H7 (cell line): Measurements from ENCODE around the gene MET. TPM values are rescaled to one million over a fixed set of nuclear protein-coding genes. Genes with fewer than 3 reads are reported as not detected.
A peak's percentile ranks its signal among the peaks of the same experiment; 100 is the strongest.
"Not testable (repeated sequence)": the region's sequence is repeated elsewhere in the genome, so short reads cannot be mapped to it uniquely, and the experiment has no call there.

Experiments used
- DNase-seq: peaks from one replicate; pipeline ENCODE4 v3.0.0; 2012
- H3K27me3 ChIP-seq: 2 replicates; pipeline ENCODE4 v1.6.0; 2011; ENCODE audit warnings: mild to moderate bottlenecking, low read length; ENCODE audit not compliant: control insufficient read depth, insufficient read depth
- H3K36me3 ChIP-seq: replicated peaks from 2 replicates; pipeline ENCODE4 v1.5.1; 2011; ENCODE audit warnings: low read length; ENCODE audit not compliant: control insufficient read depth, insufficient read depth
- H3K4me3 ChIP-seq: 2 replicates; pipeline ENCODE4 v1.5.1; 2011; ENCODE audit warnings: low read depth, mild to moderate bottlenecking, control low read depth, low read length, moderate library complexity; ENCODE audit not compliant: insufficient read depth
- total RNA-seq: library from RNA; depleted of rRNA; stranded (reverse); fragments of >200 nt; shearing (Covaris generic); gene quantifications from 2 replicates; pipeline ENCODE4 v1.2.3, GENCODE V29; 2014

MET gene
- total RNA-seq, 1 experiment from 2014 or later: 14.6 TPM

DNA sequence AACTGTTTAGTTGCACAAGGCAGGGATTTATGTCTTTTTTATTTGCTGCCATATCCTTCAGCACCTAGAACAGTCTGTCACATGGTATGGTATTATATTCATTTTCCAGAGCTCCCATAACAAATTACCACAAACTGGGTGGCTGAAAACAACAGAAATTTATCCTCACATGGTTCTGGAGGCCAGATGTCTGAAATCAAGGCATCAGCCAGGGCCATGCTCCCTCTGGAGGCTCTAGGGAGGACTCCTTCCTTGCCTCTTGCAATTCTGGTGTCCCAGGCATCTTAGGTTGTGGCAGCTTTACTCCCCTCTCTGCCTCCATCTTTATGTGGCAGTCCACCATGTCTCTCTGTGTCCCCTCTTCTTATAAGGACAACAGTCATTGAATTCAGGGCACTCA lies 43.1 kb downstream of the MET start:
- Histone ChIP-seq H3K36me3 (no peaks in the 10 kb centered on the region), H3K27me3 (no peaks in the 10 kb centered on the region), H3K4me3 (no peak overlapping the region)
- DNase-seq: no peak

DNA sequence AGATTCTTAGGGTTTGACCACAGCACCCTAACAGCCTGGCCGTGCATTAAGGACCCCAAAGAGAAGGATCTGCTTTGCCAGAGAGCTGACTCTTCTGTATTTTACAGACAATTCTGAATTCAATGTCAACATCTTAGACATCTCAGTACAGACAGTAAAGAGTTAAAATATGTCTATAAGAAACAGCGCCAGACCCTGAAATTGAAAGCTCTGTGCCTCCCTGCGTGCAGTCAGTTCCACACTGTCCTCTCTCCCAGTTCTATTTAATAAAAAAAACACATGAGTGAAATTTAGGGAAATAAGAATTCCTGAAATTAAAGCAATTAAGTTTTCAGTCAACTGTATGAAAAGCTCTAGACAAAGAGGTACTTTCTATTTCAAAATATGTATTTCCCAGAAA lies 45.1 kb downstream of the MET start:
- no peaks in the 10 kb centered on the region for H3K27me3 ChIP-seq
- H3K36me3 ChIP-seq: no peaks in the 10 kb centered on the region
- DNase-seq: no peak
- H3K4me3 ChIP-seq: no peak overlapping the region

DNA sequence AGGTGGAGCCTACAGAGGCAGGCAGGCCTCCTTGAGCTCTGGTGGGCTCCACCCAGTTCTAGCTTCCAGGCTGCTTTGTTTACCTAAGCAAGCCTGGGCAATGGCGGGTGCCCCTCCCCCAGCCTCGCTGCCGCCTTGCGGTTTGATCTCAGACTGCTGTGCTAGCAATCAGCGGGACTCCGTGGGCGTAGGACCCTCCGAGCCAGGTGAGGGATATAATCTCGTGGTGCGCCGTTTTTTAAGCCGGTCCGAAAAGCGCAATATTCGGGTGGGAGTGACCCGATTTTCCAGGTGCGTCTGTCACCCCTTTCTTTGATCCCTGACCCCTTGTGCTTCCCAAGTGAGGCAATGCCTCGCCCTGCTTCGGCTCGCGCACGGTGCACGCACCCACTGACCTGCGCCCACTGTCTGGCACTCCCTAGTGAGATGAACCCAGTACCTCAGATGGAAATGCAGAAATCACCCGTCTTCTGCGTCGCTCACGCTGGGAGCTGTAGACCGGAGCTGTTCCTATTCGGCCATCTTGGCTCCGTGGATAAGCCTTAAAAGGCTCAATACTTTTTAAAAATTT lies 52.0 kb downstream of the MET start:
- not testable (repeated sequence) for H3K36me3 ChIP-seq, DNase-seq, H3K27me3 ChIP-seq
- peak overlapping the region; percentile 23 for H3K4me3 ChIP-seq

DNA sequence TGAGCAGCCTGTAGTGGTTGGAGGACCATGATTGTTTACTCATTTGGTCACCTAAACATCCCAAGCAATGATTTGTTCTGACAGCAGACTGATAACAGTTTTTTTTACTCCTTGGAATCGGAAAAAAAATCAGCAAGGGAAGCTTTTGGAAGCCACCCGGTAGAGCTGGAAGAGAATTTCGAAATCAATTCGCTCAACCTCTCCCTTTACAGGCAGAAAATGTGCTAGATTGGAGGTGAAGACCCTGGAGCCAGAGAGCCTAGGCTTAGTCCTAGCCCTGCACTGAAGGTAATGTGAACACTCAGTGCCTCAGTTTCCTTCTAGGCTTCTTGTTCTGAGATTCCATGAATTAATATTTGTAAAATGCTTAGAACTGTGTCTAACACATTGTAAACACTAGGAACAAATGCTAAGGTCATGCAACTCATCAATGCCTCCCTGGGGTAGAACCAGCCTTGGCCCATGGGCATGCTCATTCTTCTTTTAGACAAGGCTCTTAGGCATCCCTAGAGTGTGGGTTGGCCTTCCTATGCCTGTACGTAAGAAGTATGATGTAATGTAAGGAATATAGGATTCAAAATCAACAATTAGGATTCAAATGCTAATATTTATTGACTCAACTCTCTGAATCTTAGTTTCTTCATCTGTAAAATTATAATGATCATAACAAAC lies 52.7 kb downstream of the MET start:
- Histone ChIP-seq H3K36me3 (no peaks in the 10 kb centered on the region), H3K27me3 (no peaks in the 10 kb centered on the region), H3K4me3 (no peak overlapping the region; the same call in 1 of the 2 replicates)
- no peak for DNase-seq

GRCh38 chr7:116726149-116726548 lies 54.2 kb downstream of the MET start:
- Histone ChIP-seq H3K36me3 (no peaks in the 10 kb centered on the region), H3K4me3 (no peak overlapping the region), H3K27me3 (no peaks in the 10 kb centered on the region)
- DNase-seq: no peak

GRCh38 chr7:116726713-116727431 lies 54.9 kb downstream of the MET start:
- H3K36me3 ChIP-seq: no peaks in the 10 kb centered on the region
- no peak for DNase-seq
- no peaks in the 10 kb centered on the region for H3K27me3 ChIP-seq
- no peak overlapping the region for H3K4me3 ChIP-seq

DNA sequence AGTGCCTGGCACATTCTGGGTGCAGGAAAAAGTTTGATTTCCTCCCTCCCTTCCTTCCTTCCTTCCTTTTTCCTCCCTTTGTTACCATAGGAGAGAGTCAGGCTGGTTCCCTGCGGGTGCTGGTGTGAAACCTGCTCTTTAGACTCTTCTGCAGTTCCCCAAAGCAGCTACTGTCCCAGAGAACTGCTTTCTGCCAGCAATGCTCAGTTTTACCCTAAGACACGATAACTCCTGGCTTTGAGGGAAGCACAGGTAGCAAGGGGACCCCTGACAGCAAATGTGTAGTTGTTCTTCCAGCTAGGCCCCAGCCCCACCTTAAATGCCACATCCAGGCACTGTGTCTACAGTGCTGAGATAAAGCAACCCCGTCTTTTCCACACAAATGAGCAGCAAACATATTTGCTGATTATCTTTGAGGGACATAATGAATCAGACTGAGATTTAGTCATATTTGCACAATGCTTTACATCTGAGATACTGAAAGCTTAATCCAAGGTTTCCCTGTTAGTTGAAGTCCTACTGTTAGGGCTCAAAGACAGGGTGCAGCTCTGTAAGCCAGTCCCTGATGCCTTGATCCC lies 55.5 kb downstream of the MET start:
- Histone ChIP-seq H3K4me3 (no peak overlapping the region), H3K27me3 (no peaks in the 10 kb centered on the region), H3K36me3 (no peaks in the 10 kb centered on the region)
- DNase-seq: no peak

DNA sequence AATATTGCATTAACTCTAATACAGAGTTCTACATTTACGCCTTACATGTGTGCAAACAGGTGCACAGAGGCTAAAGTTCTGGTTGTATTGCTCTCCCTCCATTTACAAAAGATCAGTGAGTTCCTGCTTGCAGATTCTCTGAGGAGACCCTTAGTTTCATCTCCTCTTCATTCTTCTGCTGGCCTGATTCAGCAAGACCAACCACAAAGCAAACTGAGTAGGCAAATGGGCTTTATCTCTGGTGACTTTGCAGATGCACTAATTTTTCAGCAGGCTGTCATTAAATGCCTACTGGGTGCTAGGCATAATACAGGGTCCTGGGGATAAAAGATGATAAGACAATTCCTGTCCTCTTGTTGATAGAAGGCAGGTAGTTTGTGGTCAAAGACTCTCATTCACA lies 56.4 kb downstream of the MET start:
- Histone ChIP-seq H3K4me3 (no peak overlapping the region), H3K27me3 (no peaks in the 10 kb centered on the region), H3K36me3 (no peaks in the 10 kb centered on the region)
- no peak for DNase-seq

- no peak for DNase-seq
- no peaks in the 10 kb centered on the region for H3K36me3 ChIP-seq
- no peaks in the 10 kb centered on the region for H3K27me3 ChIP-seq
- H3K4me3 ChIP-seq: no peak overlapping the region
Measured at GRCh38 chr7:116730097-116731022, 58.4 kb downstream of the MET start.

GRCh38 chr7:116731023-116731395 lies 59.0 kb downstream of the MET start:
- no peak for DNase-seq
- no peaks in the 10 kb centered on the region for H3K27me3 ChIP-seq
- H3K36me3 ChIP-seq: no peaks in the 10 kb centered on the region
- H3K4me3 ChIP-seq: no peak overlapping the region

DNA sequence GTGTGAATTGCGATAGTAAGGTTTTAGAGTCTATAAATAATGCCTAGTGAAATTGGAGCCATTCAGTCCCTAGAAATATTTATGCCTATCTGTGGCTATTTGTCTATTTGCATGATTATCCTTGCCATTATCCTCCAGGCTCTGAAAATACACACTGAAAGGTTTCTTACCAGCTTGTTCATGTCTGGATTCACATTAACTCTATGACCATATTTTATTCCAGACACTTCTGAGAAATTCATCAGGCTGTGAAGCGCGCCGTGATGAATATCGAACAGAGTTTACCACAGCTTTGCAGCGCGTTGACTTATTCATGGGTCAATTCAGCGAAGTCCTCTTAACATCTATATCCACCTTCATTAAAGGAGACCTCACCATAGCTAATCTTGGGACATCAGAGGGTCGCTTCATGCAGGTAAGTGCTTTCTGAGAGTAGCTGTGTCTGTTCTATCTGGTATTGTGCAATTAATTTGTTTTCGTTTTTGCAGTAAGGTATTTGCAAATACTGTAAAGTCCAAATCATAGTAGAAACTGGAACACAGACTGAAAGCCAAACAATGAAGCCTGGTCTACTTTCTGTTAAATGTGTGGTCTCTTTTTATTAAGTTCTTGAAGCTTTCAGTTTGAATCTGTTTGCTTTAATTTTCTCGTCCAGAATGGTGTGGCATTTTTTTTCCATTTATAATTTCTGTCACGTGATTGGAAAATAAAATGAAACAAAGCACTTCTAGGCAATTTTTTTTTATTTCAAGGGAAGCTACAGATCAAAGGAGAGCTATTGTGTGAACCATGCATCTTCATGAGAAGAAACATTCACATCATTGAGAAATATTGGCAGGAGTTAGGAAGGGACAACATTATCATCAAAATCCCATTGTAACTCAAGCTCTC lies 59.7 kb downstream of the MET start:
- no peaks in the 10 kb centered on the region for H3K27me3 ChIP-seq
- H3K4me3 ChIP-seq: no peak overlapping the region
- no peak for DNase-seq
- H3K36me3 ChIP-seq: no peaks in the 10 kb centered on the region

- no peak for DNase-seq
- H3K4me3 ChIP-seq: no peak overlapping the region
- no peaks in the 10 kb centered on the region for H3K36me3 ChIP-seq
- no peaks in the 10 kb centered on the region for H3K27me3 ChIP-seq
Measured at GRCh38 chr7:116732788-116733694, 61.0 kb downstream of the MET start.
